ENCODE data around the gene MYLK2. TPM values are rescaled to one million over a fixed set of nuclear protein-coding genes. Genes with fewer than 3 reads are reported as not detected.

MYLK2 gene
- total and polyA plus RNA-seq, 4 donors = 0.30 to 8.1 TPM; not detected in 2

- WGBS, 2 donors = 0 to 2% methylated on average over 1 of the region's 1 CpG
- DNase-seq (no peak), ATAC-seq (ENCODE audit: low FRiP score) (peak; percentile 10)
- Histone ChIP-seq H3K4me1 (ENCODE audit: control insufficient read depth in 1 of 2, insufficient read depth in 2 of 2, low read length in 2 of 2) (no peaks in the 10 kb centered on the region), H3K9me3 (ENCODE audit: control insufficient read depth, low read length) (no peaks in the 10 kb centered on the region), H3K27ac (ENCODE audit: low read depth in 1 of 2, low read length in 2 of 2) (peak overlapping the region in 1 of 2 donors; percentile 3), H3K36me3 (ENCODE audit: control insufficient read depth in 1 of 2, insufficient read depth in 2 of 2, low read length in 1 of 2) (no peaks in the 10 kb centered on the region), H3K27me3 (ENCODE audit: control insufficient read depth in 1 of 2, insufficient read depth in 2 of 2, low read length in 1 of 2) (no peaks in the 10 kb centered on the region), H3K4me3 (ENCODE audit: low read length in 2 of 2) (peak overlapping the region in 1 of 2 donors; percentile 41)
- intact Hi-C loops (cut with DNase I) = no loop called here
Observed at GRCh38 chr20:31869673-31869941, 50.5 kb downstream of the MYLK2 start.

GRCh38 chr20:31869942-31870725, 51.0 kb downstream of the MYLK2 start, which contains the start of the genes DUSP15 and TTLL9:
DUSP15 (minus strand) TSS chr20:31870527; CDS start chr20:31870337, 190 bp downstream.
TTLL9 (plus strand) TSS chr20:31870634; CDS start chr20:31871127, 493 bp downstream.
- Histone ChIP-seq H3K9me3 (ENCODE audit: control insufficient read depth, low read length) (no peaks in the 10 kb centered on the region), H3K4me3 (ENCODE audit: low read length in 2 of 2) (peak within 1 kb of the TSS; percentile 41 to 90), H3K27me3 (ENCODE audit: control insufficient read depth in 1 of 2, insufficient read depth in 2 of 2, low read length in 1 of 2) (no peaks in the 10 kb centered on the region), H3K36me3 (ENCODE audit: control insufficient read depth in 1 of 2, insufficient read depth in 2 of 2, low read length in 1 of 2) (no peaks in the 10 kb centered on the region), H3K4me1 (ENCODE audit: control insufficient read depth in 1 of 2, insufficient read depth in 2 of 2, low read length in 2 of 2) (no peaks in the 10 kb centered on the region), H3K27ac (ENCODE audit: low read depth in 1 of 2, low read length in 2 of 2) (peak within 1 kb of the TSS in 1 of 2 donors; percentile 3)
- intact Hi-C loops (cut with DNase I) = no loop called here
- peak; percentile 70 to 84 for DNase-seq
- 1% methylated on average over 58 to 80 of the region's 80 CpGs for WGBS, 2 donors
- peak; percentile 85 for ATAC-seq (ENCODE audit: low FRiP score)

- WGBS, 2 donors = 5% methylated on average over 17 to 24 of the region's 24 CpGs
- intact Hi-C loops (cut with DNase I) = no loop called here
- ATAC-seq (ENCODE audit: low FRiP score) = no peak
- no peak for DNase-seq
- Histone ChIP-seq H3K27ac (ENCODE audit: low read depth in 1 of 2, low read length in 2 of 2) (no peak overlapping the region), H3K27me3 (ENCODE audit: control insufficient read depth in 1 of 2, insufficient read depth in 2 of 2, low read length in 1 of 2) (no peaks in the 10 kb centered on the region), H3K4me3 (ENCODE audit: low read length in 2 of 2) (peak overlapping the region; percentile 41 to 90), H3K4me1 (ENCODE audit: control insufficient read depth in 1 of 2, insufficient read depth in 2 of 2, low read length in 2 of 2) (no peaks in the 10 kb centered on the region), H3K9me3 (ENCODE audit: control insufficient read depth, low read length) (no peaks in the 10 kb centered on the region), H3K36me3 (ENCODE audit: control insufficient read depth in 1 of 2, insufficient read depth in 2 of 2, low read length in 1 of 2) (no peaks in the 10 kb centered on the region)
Observed at GRCh38 chr20:31870726-31871617, 51.8 kb downstream of the MYLK2 start.

- intact Hi-C loops (cut with DNase I) = no loop called here
Observed at GRCh38 chr20:31871618-31871954, 52.4 kb downstream of the MYLK2 start.

GRCh38 chr20:31872406-31872805, 53.2 kb downstream of the MYLK2 start:
- 93% methylated on average over 6 of the region's 6 CpGs for WGBS, 2 donors
- ATAC-seq (ENCODE audit: low FRiP score) (no peak), DNase-seq (peak in 1 of 2 donors; percentile 51)
- Histone ChIP-seq H3K27me3 (ENCODE audit: control insufficient read depth in 1 of 2, insufficient read depth in 2 of 2, low read length in 1 of 2) (no peaks in the 10 kb centered on the region), H3K27ac (ENCODE audit: low read depth in 1 of 2, low read length in 2 of 2) (no peak overlapping the region), H3K4me3 (ENCODE audit: low read length in 2 of 2) (no peak overlapping the region), H3K36me3 (ENCODE audit: control insufficient read depth in 1 of 2, insufficient read depth in 2 of 2, low read length in 1 of 2) (no peaks in the 10 kb centered on the region), H3K9me3 (ENCODE audit: control insufficient read depth, low read length) (no peaks in the 10 kb centered on the region), H3K4me1 (ENCODE audit: control insufficient read depth in 1 of 2, insufficient read depth in 2 of 2, low read length in 2 of 2) (no peaks in the 10 kb centered on the region)
- intact Hi-C loops (cut with DNase I) = no loop called here

More at GRCh38 chr20:31871618-31871954, 52.4 kb downstream of the MYLK2 start:
- H3K9me3 ChIP-seq (ENCODE audit: control insufficient read depth, low read length) = no peaks in the 10 kb centered on the region
- DNase-seq = no peak
- 95 to 98% methylated on average over 1 of the region's 1 CpG for WGBS, 2 donors
- no peak overlapping the region for H3K27ac ChIP-seq (ENCODE audit: low read depth in 1 of 2, low read length in 2 of 2)
- H3K36me3 ChIP-seq (ENCODE audit: control insufficient read depth in 1 of 2, insufficient read depth in 2 of 2, low read length in 1 of 2) = no peaks in the 10 kb centered on the region
- no peak overlapping the region for H3K4me3 ChIP-seq (ENCODE audit: low read length in 2 of 2)
- H3K4me1 ChIP-seq (ENCODE audit: control insufficient read depth in 1 of 2, insufficient read depth in 2 of 2, low read length in 2 of 2) = no peaks in the 10 kb centered on the region
- no peak for ATAC-seq (ENCODE audit: low FRiP score)
- no peaks in the 10 kb centered on the region for H3K27me3 ChIP-seq (ENCODE audit: control insufficient read depth in 1 of 2, insufficient read depth in 2 of 2, low read length in 1 of 2)

- H3K36me3 ChIP-seq (ENCODE audit: control insufficient read depth in 1 of 2, insufficient read depth in 2 of 2, low read length in 1 of 2) = no peaks in the 10 kb centered on the region
- WGBS, 2 donors = 82 to 84% methylated on average over 2 of the region's 2 CpGs
- H3K27ac ChIP-seq (ENCODE audit: low read depth in 1 of 2, low read length in 2 of 2) = no peak overlapping the region
- no peaks in the 10 kb centered on the region for H3K27me3 ChIP-seq (ENCODE audit: control insufficient read depth in 1 of 2, insufficient read depth in 2 of 2, low read length in 1 of 2)
- no peak overlapping the region for H3K4me3 ChIP-seq (ENCODE audit: low read length in 2 of 2)
- no peak for DNase-seq
- H3K9me3 ChIP-seq (ENCODE audit: control insufficient read depth, low read length) = no peaks in the 10 kb centered on the region
- intact Hi-C loops (cut with DNase I) = no loop called here
- no peak for ATAC-seq (ENCODE audit: low FRiP score)
- H3K4me1 ChIP-seq (ENCODE audit: control insufficient read depth in 1 of 2, insufficient read depth in 2 of 2, low read length in 2 of 2) = no peaks in the 10 kb centered on the region
Observed at GRCh38 chr20:31875671-31876070, 56.5 kb downstream of the MYLK2 start.

GRCh38 chr20:31877684-31878083, 58.5 kb downstream of the MYLK2 start:
- no peak overlapping the region for H3K4me3 ChIP-seq (ENCODE audit: low read length in 2 of 2)
- no peaks in the 10 kb centered on the region for H3K9me3 ChIP-seq (ENCODE audit: control insufficient read depth, low read length)
- H3K27ac ChIP-seq (ENCODE audit: low read depth in 1 of 2, low read length in 2 of 2) = no peak overlapping the region
- intact Hi-C loops (cut with DNase I) = no loop called here
- no peaks in the 10 kb centered on the region for H3K36me3 ChIP-seq (ENCODE audit: control insufficient read depth in 1 of 2, insufficient read depth in 2 of 2, low read length in 1 of 2)
- no peaks in the 10 kb centered on the region for H3K4me1 ChIP-seq (ENCODE audit: control insufficient read depth in 1 of 2, insufficient read depth in 2 of 2, low read length in 2 of 2)
- no peaks in the 10 kb centered on the region for H3K27me3 ChIP-seq (ENCODE audit: control insufficient read depth in 1 of 2, insufficient read depth in 2 of 2, low read length in 1 of 2)
- ATAC-seq (ENCODE audit: low FRiP score) (no peak), DNase-seq (no peak)

GRCh38 chr20:31879143-31879987, 60.2 kb downstream of the MYLK2 start:
- DNase-seq (peak; percentile 97 to 98), ATAC-seq (ENCODE audit: low FRiP score) (peak; percentile 98)
- no peaks in the 10 kb centered on the region for H3K4me1 ChIP-seq (ENCODE audit: control insufficient read depth in 1 of 2, insufficient read depth in 2 of 2, low read length in 2 of 2)
- WGBS, 2 donors = 6% methylated on average over 45 of the region's 45 CpGs
- H3K27ac ChIP-seq (ENCODE audit: low read depth in 1 of 2, low read length in 2 of 2) = peak overlapping the region in 1 of 2 donors; percentile 49
- H3K4me3 ChIP-seq (ENCODE audit: low read length in 2 of 2) = peak overlapping the region; percentile 27 to 30
- H3K9me3 ChIP-seq (ENCODE audit: control insufficient read depth, low read length) = no peaks in the 10 kb centered on the region
- no peaks in the 10 kb centered on the region for H3K36me3 ChIP-seq (ENCODE audit: control insufficient read depth in 1 of 2, insufficient read depth in 2 of 2, low read length in 1 of 2)
- intact Hi-C loops (cut with DNase I) = no loop called here
- no peaks in the 10 kb centered on the region for H3K27me3 ChIP-seq (ENCODE audit: control insufficient read depth in 1 of 2, insufficient read depth in 2 of 2, low read length in 1 of 2)
